Mesenchymal stem cell (in vitro differentiated cells and primary cell): Measurements from ENCODE around the gene ASIP.
"Not testable (repeated sequence)": the region's sequence is repeated elsewhere in the genome, so short reads cannot be mapped to it uniquely, and the experiment has no call there.

Experiments
- DNase-seq: peaks from one replicate; pipeline ENCODE4 v3.0.0-alpha.2; 2013
- H2AFZ ChIP-seq: one replicate; pipeline ENCODE4 v1.6.1; 2013; ENCODE audit warnings: low read depth, mild to moderate bottlenecking, control low read depth, inconsistent platforms, low read length, moderate library complexity
- H2AK5ac ChIP-seq: 2 replicates; pipeline ENCODE4 v1.6.1; 2013; ENCODE audit warnings: low read length, moderate library complexity, mild to moderate bottlenecking, inconsistent platforms; ENCODE audit not compliant: severe bottlenecking
- H2BK120ac ChIP-seq: one replicate; pipeline ENCODE4 v1.6.1; 2013; ENCODE audit warnings: low read depth, mild to moderate bottlenecking, inconsistent platforms, low read length, moderate library complexity
- H2BK12ac ChIP-seq, 2 experiments: one replicate each; pipeline ENCODE4 v1.6.1; 2013; ENCODE audit warnings: inconsistent platforms in 2 of 2, low read length in 2 of 2, mild to moderate bottlenecking in 2 of 2, moderate library complexity in 2 of 2, control low read depth in 1 of 2
- H2BK15ac ChIP-seq: one replicate; pipeline ENCODE4 v1.6.1; 2013; ENCODE audit warnings: mild to moderate bottlenecking, low read depth, inconsistent platforms; ENCODE audit not compliant: poor library complexity, severe bottlenecking
- H2BK5ac ChIP-seq: 2 replicates; pipeline ENCODE4 v1.6.1; 2013; ENCODE audit warnings: low read depth, mild to moderate bottlenecking, low read length, control low read depth, inconsistent platforms; ENCODE audit not compliant: poor library complexity, severe bottlenecking
- H3K14ac ChIP-seq, 2 experiments: one replicate each; pipeline ENCODE4 v1.6.1; 2013; ENCODE audit warnings: inconsistent platforms in 2 of 2, low read length in 2 of 2, control low read depth in 1 of 2, mild to moderate bottlenecking in 1 of 2, moderate library complexity in 1 of 2
- H3K18ac ChIP-seq, 2 experiments: one replicate each; pipeline ENCODE4 v1.6.1; 2013; ENCODE audit warnings: inconsistent platforms in 2 of 2, low read length in 2 of 2, control low read depth in 1 of 2, low read depth in 1 of 2, mild to moderate bottlenecking in 1 of 2
- H3K23ac ChIP-seq, 2 experiments: one replicate each; pipeline ENCODE4 v1.6.1; 2013; ENCODE audit warnings: inconsistent platforms in 2 of 2, low read length in 2 of 2, mild to moderate bottlenecking in 2 of 2, moderate library complexity in 2 of 2, control low read depth in 1 of 2
- H3K27ac ChIP-seq: 2 replicates; pipeline ENCODE4 v1.5.1; 2013; ENCODE audit warnings: mild to moderate bottlenecking, moderate library complexity, low read length, control low read depth, inconsistent platforms; ENCODE audit not compliant: poor library complexity, severe bottlenecking
- H3K27me3 ChIP-seq, 2 experiments: 2 replicates each; pipeline versions ENCODE4 v1.6.1 to v1.7.0; 2013; ENCODE audit warnings: low read length in 2 of 2, mild to moderate bottlenecking in 2 of 2, moderate library complexity in 2 of 2, control low read depth in 1 of 2, inconsistent platforms in 1 of 2; ENCODE audit not compliant: control insufficient read depth in 1 of 2, insufficient read depth in 1 of 2
- H3K36me3 ChIP-seq, 2 experiments: 2 replicates each; pipeline versions ENCODE4 v1.6.1 to v1.7.0; 2013; ENCODE audit warnings: low read length in 2 of 2, control low read depth in 1 of 2, inconsistent platforms in 1 of 2, low read depth in 1 of 2, mild to moderate bottlenecking in 1 of 2; ENCODE audit not compliant: insufficient read depth in 2 of 2, control insufficient read depth in 1 of 2
- H3K4ac ChIP-seq, 2 experiments: one replicate each; pipeline ENCODE4 v1.6.1; 2013; ENCODE audit warnings: inconsistent platforms in 2 of 2, low read length in 2 of 2, mild to moderate bottlenecking in 2 of 2, moderate library complexity in 2 of 2, control low read depth in 1 of 2, low read depth in 1 of 2
- H3K4me1 ChIP-seq: 2 replicates; pipeline ENCODE4 v1.6.1; 2013; ENCODE audit warnings: low read depth, low read length, control low read depth; ENCODE audit not compliant: control insufficient read depth, insufficient read depth
- H3K4me2 ChIP-seq: 2 replicates; pipeline ENCODE4 v1.6.1; 2013; ENCODE audit warnings: low read length, mild to moderate bottlenecking, inconsistent platforms; ENCODE audit not compliant: poor library complexity, severe bottlenecking
- H3K4me3 ChIP-seq, 2 experiments: 2 replicates each; pipeline versions ENCODE4 v1.5.1 to v1.7.0; 2013; ENCODE audit warnings: low read length in 2 of 2, mild to moderate bottlenecking in 2 of 2, control low read depth in 1 of 2, low read depth in 1 of 2; ENCODE audit not compliant: insufficient read depth in 1 of 2
- H3K79me1 ChIP-seq: replicated peaks from 2 replicates; pipeline ENCODE4 v1.6.1; 2013; ENCODE audit warnings: mild to moderate bottlenecking, control low read depth, low read length, inconsistent platforms; ENCODE audit not compliant: poor library complexity, severe bottlenecking
- H3K9ac ChIP-seq: 2 replicates; pipeline ENCODE4 v1.7.0; 2013; ENCODE audit warnings: mild to moderate bottlenecking, low read length, moderate library complexity
- H3K9me3 ChIP-seq: 2 replicates; pipeline ENCODE4 v1.7.0; 2013; ENCODE audit warnings: mild to moderate bottlenecking, low read length; ENCODE audit not compliant: control insufficient read depth
- H4K8ac ChIP-seq: one replicate; pipeline ENCODE4 v1.6.1; 2013; ENCODE audit warnings: inconsistent platforms, mild to moderate bottlenecking, low read length, moderate library complexity
- H4K91ac ChIP-seq: one replicate; pipeline ENCODE4 v1.6.1; 2013; ENCODE audit warnings: mild to moderate bottlenecking, low read length, inconsistent platforms
- WGBS: methylation state at CpG from one replicate; pipeline ENCODE4 v1.1.7; 2013; ENCODE audit warnings: mixed read lengths; 5-methylcytosine and 5-hydroxymethylcytosine counted together

Gene ASIP

DNA sequence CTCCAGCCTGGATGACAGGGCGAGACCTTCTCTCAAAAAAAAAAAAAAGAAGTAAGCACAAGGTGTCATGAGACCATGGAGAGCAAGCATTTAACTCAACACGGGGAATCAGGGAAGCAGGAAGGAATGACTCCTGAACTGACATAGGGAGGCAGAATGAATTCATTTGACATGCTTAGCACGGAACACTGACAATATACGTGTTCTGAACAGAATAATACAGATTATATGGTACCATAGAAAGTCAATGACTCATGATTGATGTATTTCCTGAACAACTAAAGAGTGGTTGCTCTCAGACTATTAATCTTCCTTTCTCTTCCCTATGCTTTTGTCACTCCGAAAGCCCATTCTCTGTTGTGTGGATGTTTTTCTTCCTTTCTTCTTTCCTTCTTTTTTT lies 20.7 kb upstream of the ASIP start:
- Histone ChIP-seq H3K27me3 (no peaks in the 10 kb centered on the region), H3K79me1 (no peaks in the 10 kb centered on the region), H4K8ac (no peak overlapping the region), H3K27ac (no peak overlapping the region), H3K36me3 (no peaks in the 10 kb centered on the region), H3K4me2 (no peak overlapping the region), H2AK5ac (no peak overlapping the region), H2BK12ac (no peak overlapping the region), H2BK120ac (no peak overlapping the region), H3K4ac (no peak overlapping the region), H3K4me3 (no peak overlapping the region), H3K9ac (no peak overlapping the region), H3K4me1 (no peaks in the 10 kb centered on the region), H4K91ac (no peak overlapping the region), H3K18ac (no peak overlapping the region), H2BK5ac (no peak overlapping the region), H3K14ac (no peak overlapping the region), H2BK15ac (no peak overlapping the region), H3K9me3 (no peaks in the 10 kb centered on the region), H2AFZ (no peak overlapping the region), H3K23ac (no peak overlapping the region)
- DNase-seq: peak; percentile 64
- 33% methylated on average over 2 of the region's 5 CpGs for WGBS

DNA sequence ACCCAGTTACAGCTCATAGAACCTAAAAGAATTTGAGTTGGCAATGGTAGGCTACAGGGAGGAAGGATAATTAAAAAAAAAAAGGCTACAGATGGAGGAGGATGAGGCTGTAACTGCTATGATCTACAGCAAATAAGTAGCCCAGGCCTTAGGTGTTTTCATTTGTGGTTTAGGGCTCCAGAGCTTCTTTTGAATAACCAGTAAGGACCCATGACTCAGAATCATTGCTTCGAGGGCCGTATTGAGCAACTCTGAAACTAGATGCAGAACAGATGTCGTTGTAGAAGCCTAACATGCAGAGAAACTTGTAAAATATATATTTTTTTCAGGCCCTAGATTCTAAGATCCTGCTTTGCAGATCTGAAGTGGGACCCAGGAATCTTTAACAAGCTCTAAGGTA lies 19.0 kb upstream of the ASIP start:
- peak; percentile 95 for DNase-seq

DNA sequence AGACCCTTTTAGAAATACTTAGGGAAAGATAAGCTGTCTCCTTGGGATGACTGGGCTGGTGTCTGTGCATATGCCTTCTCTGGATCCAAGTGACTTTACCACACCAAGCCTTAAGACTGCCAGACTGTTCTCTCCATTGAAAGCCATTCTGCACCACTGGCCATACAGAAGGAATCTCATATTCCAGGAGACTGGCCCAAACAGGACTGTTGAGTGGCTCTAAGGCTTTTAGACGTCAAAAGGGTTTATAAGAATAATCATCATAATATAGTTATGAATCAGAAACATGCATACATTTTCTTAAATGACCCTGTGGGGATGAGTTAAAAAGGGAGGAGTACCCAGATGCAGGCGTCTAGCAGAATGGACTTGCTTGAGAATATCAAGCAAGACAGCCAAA lies 17.0 kb upstream of the ASIP start:
- WGBS: 100% methylated on average over 1 of the region's 2 CpGs
- H2AK5ac ChIP-seq, H2BK12ac ChIP-seq, H2BK120ac ChIP-seq, H2BK15ac ChIP-seq, H3K27ac ChIP-seq, H3K4me2 ChIP-seq, H2BK5ac ChIP-seq, H3K18ac ChIP-seq, H3K79me1 ChIP-seq, H3K27me3 ChIP-seq, H3K36me3 ChIP-seq, H3K14ac ChIP-seq, H4K91ac ChIP-seq, H3K9ac ChIP-seq, H4K8ac ChIP-seq, H3K4ac ChIP-seq, DNase-seq, H3K4me1 ChIP-seq, H2AFZ ChIP-seq, H3K4me3 ChIP-seq, H3K23ac ChIP-seq, H3K9me3 ChIP-seq: not testable (repeated sequence)

More for the DNA sequence above, 19.0 kb upstream of the ASIP start:
- H2BK15ac ChIP-seq: no peak overlapping the region
- no peaks in the 10 kb centered on the region for H3K9me3 ChIP-seq
- no peak overlapping the region for H2BK120ac ChIP-seq
- H3K14ac ChIP-seq: no peak overlapping the region
- no peak overlapping the region for H4K91ac ChIP-seq
- no peak overlapping the region for H4K8ac ChIP-seq
- H2BK12ac ChIP-seq: no peak overlapping the region
- no peak overlapping the region for H2BK5ac ChIP-seq
- no peak overlapping the region for H2AFZ ChIP-seq
- WGBS: 7% methylated on average over 2 of the region's 3 CpGs
- no peaks in the 10 kb centered on the region for H3K4me1 ChIP-seq
- H2AK5ac ChIP-seq: no peak overlapping the region
- no peak overlapping the region for H3K27ac ChIP-seq
- H3K9ac ChIP-seq: no peak overlapping the region
- H3K23ac ChIP-seq: no peak overlapping the region
- no peaks in the 10 kb centered on the region for H3K27me3 ChIP-seq
- no peaks in the 10 kb centered on the region for H3K36me3 ChIP-seq
- H3K18ac ChIP-seq: no peak overlapping the region
- no peak overlapping the region for H3K4ac ChIP-seq
- H3K79me1 ChIP-seq: no peaks in the 10 kb centered on the region
- H3K4me2 ChIP-seq: no peak overlapping the region
- H3K4me3 ChIP-seq: no peak overlapping the region

DNA sequence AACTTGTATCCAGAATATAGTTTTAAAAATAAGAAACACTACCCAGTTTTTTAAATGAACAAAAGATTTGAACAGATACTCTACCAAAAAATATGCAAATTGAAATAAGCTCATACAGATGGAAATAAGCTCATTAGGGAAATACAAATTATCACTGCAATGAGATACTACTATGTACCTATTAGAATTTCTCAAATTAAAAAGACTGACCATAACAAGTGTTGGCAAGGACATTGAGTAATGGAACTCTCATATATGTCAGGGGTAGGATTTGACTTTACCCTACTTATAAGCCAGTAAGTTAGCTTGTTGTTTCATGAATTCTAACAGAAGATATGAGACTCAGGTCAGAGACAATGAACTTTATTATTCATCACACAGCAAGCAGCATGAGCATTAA lies 9.6 kb upstream of the ASIP start:
- Histone ChIP-seq H4K8ac (no peak overlapping the region), H2AFZ (no peak overlapping the region), H3K14ac (no peak overlapping the region), H2BK12ac (no peak overlapping the region), H3K4ac (no peak overlapping the region), H3K18ac (no peak overlapping the region), H3K4me2 (no peak overlapping the region), H4K91ac (no peak overlapping the region), H3K9ac (no peak overlapping the region), H3K4me3 (no peak overlapping the region), H3K23ac (no peak overlapping the region), H2BK15ac (no peak overlapping the region), H2AK5ac (no peak overlapping the region), H3K27me3 (peaks cover 0 to 9% of the 10 kb centered on the region in 2 experiments), H3K79me1 (no peaks in the 10 kb centered on the region), H3K9me3 (peaks cover 2% of the 10 kb centered on the region), H3K4me1 (no peaks in the 10 kb centered on the region), H3K27ac (no peak overlapping the region), H3K36me3 (no peaks in the 10 kb centered on the region), H2BK5ac (peak overlapping the region; percentile 31), H2BK120ac (no peak overlapping the region)
- no peak for DNase-seq
